Measurements from ENCODE around the gene SAP25.
"Not testable (repeated sequence)": the region's sequence is repeated elsewhere in the genome, so short reads cannot be mapped to it uniquely, and the experiment has no call there.

SAP25 gene

DNA sequence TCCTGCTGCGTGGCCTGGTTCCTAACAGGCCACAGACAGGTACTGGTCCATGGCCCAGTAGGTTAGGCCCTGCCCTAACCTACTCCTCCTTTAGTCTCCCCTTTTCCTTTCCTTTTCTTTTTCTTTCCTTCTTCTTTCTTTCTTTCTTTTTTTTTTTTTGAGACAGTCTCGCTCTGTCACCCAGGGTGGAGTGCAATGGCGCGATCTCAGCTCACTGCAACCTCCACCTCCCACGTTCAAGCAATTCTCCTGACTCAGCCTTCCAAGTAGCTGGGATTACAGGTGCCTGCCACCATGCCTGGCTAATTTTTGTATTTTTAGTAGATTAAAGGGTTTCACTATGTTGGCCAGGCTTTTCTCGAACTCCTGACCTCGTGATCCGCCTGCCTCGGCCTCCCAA, 37.7 kb downstream of the SAP25 start:
- not testable (repeated sequence) for DNase-seq (ENCODE audit: low spot score)

DNA sequence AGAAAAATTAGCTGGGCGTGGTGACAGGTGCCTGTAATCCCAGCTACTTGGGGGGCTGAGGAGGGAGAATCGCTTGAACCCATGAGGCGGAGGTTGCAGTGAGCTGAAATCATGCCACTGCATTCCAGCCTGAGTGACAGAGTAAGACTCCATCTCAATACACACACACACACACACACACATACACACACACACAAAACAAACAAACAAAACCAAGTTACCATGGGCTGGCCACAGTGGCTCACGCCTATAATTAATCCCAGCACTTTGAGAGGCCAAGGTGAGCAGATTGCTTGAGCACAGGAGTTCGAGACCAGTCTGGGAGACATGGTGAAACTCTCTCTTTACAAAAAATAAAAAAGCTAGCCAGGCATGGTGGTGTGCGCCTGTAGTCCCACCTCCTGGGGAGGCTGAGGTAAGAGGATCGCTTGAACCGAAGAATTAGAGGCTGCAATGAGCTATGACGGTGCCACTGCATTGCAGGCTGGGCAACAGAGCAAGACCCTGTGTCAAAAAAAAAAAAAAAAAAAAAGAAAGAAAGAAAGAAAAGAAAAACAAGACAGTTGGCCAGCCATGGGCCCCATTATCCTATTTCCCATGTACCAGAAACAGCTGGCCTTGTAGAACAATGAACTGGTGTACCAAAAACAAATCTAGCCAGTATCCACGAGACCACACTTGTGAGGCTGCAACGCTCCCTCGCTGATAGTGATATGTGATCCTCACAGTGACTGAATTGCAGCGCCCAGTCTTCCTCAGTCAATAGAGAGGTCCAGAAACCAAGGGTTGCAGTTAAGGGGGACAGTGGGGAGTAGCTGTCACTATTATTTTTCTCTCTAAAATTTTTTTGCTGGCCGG, 41.3 kb downstream of the SAP25 start:
- DNase-seq (ENCODE audit: low spot score): no peak

DNA sequence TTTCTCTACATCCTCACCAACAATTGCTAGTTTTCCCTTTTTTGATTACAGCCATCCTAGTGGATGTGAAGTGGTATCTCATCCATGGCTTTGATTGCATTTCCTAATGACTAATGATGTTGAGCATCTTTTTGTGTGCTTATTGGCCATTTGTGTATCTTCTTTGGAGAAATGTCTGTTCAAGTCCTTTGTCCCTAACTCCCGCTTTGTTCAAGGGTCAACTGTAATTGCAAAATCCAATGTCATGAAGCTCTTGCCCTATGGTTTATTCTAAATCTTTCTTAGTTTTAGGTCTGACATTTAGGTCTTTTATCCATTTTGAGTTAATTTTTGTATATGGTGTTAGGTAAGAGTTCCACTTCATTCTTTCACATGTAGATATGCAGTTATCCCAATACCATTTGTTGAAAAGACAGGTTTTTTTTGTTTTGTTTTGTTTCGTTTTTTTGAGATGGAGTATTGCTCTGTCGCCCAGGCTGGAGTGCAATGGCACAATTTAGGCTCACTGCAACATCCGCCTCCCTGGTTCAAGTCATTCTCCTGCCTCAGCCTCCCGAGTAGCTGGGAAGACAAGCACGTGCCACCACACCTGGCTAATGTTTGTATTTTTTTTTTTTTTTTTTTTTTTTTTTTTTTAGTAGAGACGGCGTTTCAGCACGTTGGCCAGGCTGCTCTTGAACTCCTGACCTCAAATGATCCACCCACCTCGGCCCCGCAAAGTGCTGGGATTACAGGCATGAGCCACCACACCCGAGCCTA, 45.4 kb downstream of the SAP25 start:
- DNase-seq (ENCODE audit: low spot score): not testable (repeated sequence)

DNA sequence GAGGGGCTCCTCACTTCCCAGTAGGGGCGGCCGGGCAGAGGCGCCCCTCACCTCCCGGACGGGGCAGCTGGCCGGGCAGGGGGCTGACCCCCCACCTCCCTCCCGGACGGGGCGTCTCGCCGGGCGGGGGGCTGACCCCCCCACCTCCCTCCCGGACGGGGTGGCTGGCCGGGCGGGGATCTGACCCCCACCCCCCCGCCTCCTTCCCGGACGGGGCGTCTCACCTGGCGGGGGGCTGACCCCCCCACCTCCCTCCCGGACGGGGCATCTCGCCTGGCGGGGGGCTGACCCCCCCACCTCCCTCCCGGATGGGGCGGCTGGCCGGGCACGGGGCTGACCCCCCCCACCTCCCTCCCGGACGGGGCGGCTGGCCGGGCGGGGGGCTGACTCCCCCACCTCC, 50.5 kb downstream of the SAP25 start:
- DNase-seq (ENCODE audit: low spot score): not testable (repeated sequence)
